AG04450 (cell line): ENCODE measurements around the gene USP35. TPM values are rescaled to one million over a fixed set of nuclear protein-coding genes. Genes with fewer than 3 reads are reported as not detected.

Experiments used
- CTCF ChIA-PET: fragments of 300-600, 350-600 bp; formaldehyde crosslinking; extraction: SDS; loops from one replicate; lab custom pipeline; 2022; ENCODE audit warnings: antibody characterized with exemption, inconsistent platforms; lab: Charles Lee
- POLR2A ChIA-PET: fragments of 350-600 bp; formaldehyde crosslinking; extraction: SDS; loops from one replicate; lab custom pipeline; 2021; ENCODE audit warnings: antibody characterized with exemption, inconsistent platforms; lab: Yijun Ruan, JAX
- DNase-seq: peaks from one replicate; pipeline ENCODE4 v3.0.0-alpha.2; 2011; ENCODE audit warnings: low read depth, low spot score
- H3K27ac ChIP-seq: one replicate; pipeline ENCODE4 v1.5.1; 2012; ENCODE audit warnings: low read depth, low read length, control low read depth
- H3K27me3 ChIP-seq: one replicate; pipeline ENCODE4 v1.6.0; 2012; ENCODE audit warnings: low read length; ENCODE audit not compliant: control insufficient read depth, insufficient read depth
- H3K4me3 ChIP-seq: 2 replicates; pipeline ENCODE4 v1.5.1; 2011; ENCODE audit warnings: mild to moderate bottlenecking, low read depth, low read length, control low read depth
- H3K9me3 ChIP-seq: 2 replicates; pipeline ENCODE4 v1.5.1; 2012; ENCODE audit warnings: low read length; ENCODE audit not compliant: control insufficient read depth, insufficient read depth
- CTCF ChIP-seq: IDR thresholded peaks from 2 replicates; pipeline ENCODE4 v1.5.1; 2011; ENCODE audit warnings: low read depth, low read length, control low read depth, inconsistent platforms
- polyA plus RNA-seq: library from polyadenylated mRNA; depleted of rRNA; stranded (reverse); fragments of >200 nt; gene quantifications from 2 replicates; pipeline ENCODE4 v1.2.3, GENCODE V29; 2011

Gene USP35
- polyA plus RNA-seq, 1 experiment: 5.5 TPM

GRCh38 chr11:78197816-78198215, 9.1 kb downstream of the USP35 start:
- Histone ChIP-seq H3K9me3 (no peaks in the 10 kb centered on the region), H3K4me3 (no peak overlapping the region), H3K27me3 (no peaks in the 10 kb centered on the region), H3K27ac (no peak overlapping the region)
- ChIA-PET CTCF (no interaction called here), POLR2A (no interaction called here)
- no peak for DNase-seq
- TF ChIP-seq CTCF: no peak

GRCh38 chr11:78199015-78199652, 10.4 kb downstream of the USP35 start:
- no peaks in the 10 kb centered on the region for H3K27me3 ChIP-seq
- no peaks in the 10 kb centered on the region for H3K9me3 ChIP-seq
- no peak overlapping the region for H3K27ac ChIP-seq
- ChIA-PET POLR2A (no interaction called here), CTCF (no interaction called here)
- no peak for TF ChIP-seq CTCF
- H3K4me3 ChIP-seq: no peak overlapping the region
- DNase-seq: no peak

- ChIA-PET CTCF (no interaction called here), POLR2A (no interaction called here)
- no peak overlapping the region for H3K4me3 ChIP-seq
- H3K27ac ChIP-seq: no peak overlapping the region
- no peaks in the 10 kb centered on the region for H3K9me3 ChIP-seq
- DNase-seq: no peak
- no peak for TF ChIP-seq CTCF
- no peaks in the 10 kb centered on the region for H3K27me3 ChIP-seq
Observed at GRCh38 chr11:78199653-78200015, 10.9 kb downstream of the USP35 start.

GRCh38 chr11:78200061-78200460, 11.3 kb downstream of the USP35 start:
- no peak for TF ChIP-seq CTCF
- Histone ChIP-seq H3K27me3 (no peaks in the 10 kb centered on the region), H3K4me3 (no peak overlapping the region), H3K9me3 (no peaks in the 10 kb centered on the region), H3K27ac (no peak overlapping the region)
- ChIA-PET POLR2A (no interaction called here), CTCF (no interaction called here)
- DNase-seq: no peak

DNA sequence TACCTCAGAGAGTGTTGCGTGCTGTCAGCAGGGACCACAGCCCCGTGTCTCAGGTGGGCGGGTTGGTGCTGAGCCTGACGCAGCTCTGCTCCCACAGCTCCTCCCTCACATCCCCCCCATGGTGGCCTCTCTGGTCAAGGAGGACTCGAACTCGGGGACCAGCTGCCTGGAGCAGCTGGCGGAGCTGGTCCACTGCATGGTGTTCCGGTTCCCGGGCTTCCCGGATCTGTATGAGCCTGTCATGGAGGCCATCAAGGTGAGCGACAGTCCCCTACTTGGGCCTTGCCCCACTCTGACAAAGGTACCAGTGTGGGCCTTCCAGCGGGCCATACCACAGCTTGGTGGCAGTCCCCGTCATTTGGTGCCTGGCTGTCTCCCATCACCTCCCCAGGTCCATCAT, 11.8 kb downstream of the USP35 start:
- no peaks in the 10 kb centered on the region for H3K9me3 ChIP-seq
- DNase-seq: no peak
- ChIA-PET POLR2A (no interaction called here), CTCF (no interaction called here)
- TF ChIP-seq CTCF: no peak
- H3K4me3 ChIP-seq: no peak overlapping the region
- no peaks in the 10 kb centered on the region for H3K27me3 ChIP-seq
- no peak overlapping the region for H3K27ac ChIP-seq
